Measurements from ENCODE around the gene DHRS4. TPM values are rescaled to one million over a fixed set of nuclear protein-coding genes. Genes with fewer than 3 reads are reported as not detected.

Gene DHRS4
- total and polyA plus RNA-seq, 9 of the 15 experiments (the other 6 are each of a cell fraction or from before 2014, with no cell fraction given), result 0.51 to 35.9 (median 10.1) TPM

GRCh38 chr14:23922545-23922944, 31.0 kb upstream of the DHRS4 start:
- Histone ChIP-seq H3K4me1 (replicated peaks in 1 of 2; ENCODE audit: control insufficient read depth in 2 of 2, insufficient read depth in 2 of 2, low read length in 2 of 2) (peaks cover 0 to 4% of the 10 kb centered on the region in 2 experiments; a peak in 2 of 5 replicates), H3K9me3 (replicated peaks; ENCODE audit: control insufficient read depth, insufficient read depth, low read depth, low read length) (no peaks in the 10 kb centered on the region), H3K36me3 (ENCODE audit: control insufficient read depth, insufficient read depth, low read length) (no peaks in the 10 kb centered on the region), H3K4me2 (ENCODE audit: insufficient read depth, low read length) (no peak overlapping the region), H4K20me1 (replicated peaks; ENCODE audit: control insufficient read depth, insufficient read depth, low read length) (no peaks in the 10 kb centered on the region), H3K9me1 (ENCODE audit: control insufficient read depth, insufficient read depth, low read length) (no peaks in the 10 kb centered on the region), H3K27ac (ENCODE audit: extremely low read depth, low read depth, low read length) (no peak overlapping the region), H2AFZ (ENCODE audit: low read depth, low read length) (no peak overlapping the region), H3K4me3 (no peak overlapping the region), H3K9ac (ENCODE audit: insufficient read depth in 1 of 2, low read depth in 2 of 2, low read length in 2 of 2) (no peak overlapping the region), H3K27me3 (ENCODE audit: control insufficient read depth in 2 of 2, insufficient read depth in 2 of 2, low read length in 2 of 2) (peaks cover 0 to 4% of the 10 kb centered on the region in 2 experiments; a peak in 1 of 5 replicates), H3K79me2 (ENCODE audit: control insufficient read depth, insufficient read depth, low read length) (no peaks in the 10 kb centered on the region)
- TF ChIP-seq HMBOX1 (IDR thresholded peaks at IDR 0.05) (peak; percentile 70), KLF10 (CRISPR knock-in tag; IDR thresholded peaks at IDR 0.05) (no peak)
- CTCF ChIA-PET (ENCODE audit: low intra/inter-chr PET ratio), result no interaction called here
- DNase-seq (ENCODE audit: extremely low read depth in 1 of 4, low spot score in 3 of 4) (no peak), FAIRE-seq (no peak), ATAC-seq (no peak)
- BruUV-seq (replicated peaks), result no TSS peak
- POLR2A ChIA-PET, result interaction anchor here (0.5 to 0.6 kb wide), 2 partner anchors 15 to 19 kb away, joined by 3 to 6 read pairs; no protein-coding TSS in a partner anchor
- WGBS (ENCODE audit: insufficient coverage, low coverage, missing lambda C conversion rate), result 0% methylated on average over 1 of the region's 1 CpG
- intact Hi-C loops (cut with micrococcal nuclease), result no loop called here
- in situ Hi-C loops (cut with MboI), result no loop called here

GRCh38 chr14:23925523-23926075, 28.0 kb upstream of the DHRS4 start:
- ChIA-PET POLR2A (no interaction called here), CTCF (ENCODE audit: low intra/inter-chr PET ratio) (no interaction called here)
- Histone ChIP-seq H3K79me2 (ENCODE audit: control insufficient read depth, insufficient read depth, low read length) (no peaks in the 10 kb centered on the region), H3K4me3 (no peak overlapping the region), H3K4me2 (ENCODE audit: insufficient read depth, low read length) (no peak overlapping the region), H3K27me3 (ENCODE audit: control insufficient read depth in 2 of 2, insufficient read depth in 2 of 2, low read length in 2 of 2) (peaks cover 0 to 4% of the 10 kb centered on the region in 2 experiments; a peak in 1 of 5 replicates), H3K4me1 (replicated peaks in 1 of 2; ENCODE audit: control insufficient read depth in 2 of 2, insufficient read depth in 2 of 2, low read length in 2 of 2) (peaks cover 1 to 5% of the 10 kb centered on the region in 2 experiments; a peak in 4 of 5 replicates), H3K9me1 (ENCODE audit: control insufficient read depth, insufficient read depth, low read length) (no peaks in the 10 kb centered on the region), H3K9ac (ENCODE audit: insufficient read depth in 1 of 2, low read depth in 2 of 2, low read length in 2 of 2) (no peak overlapping the region), H3K27ac (ENCODE audit: extremely low read depth, low read depth, low read length) (no peak overlapping the region), H3K9me3 (replicated peaks; ENCODE audit: control insufficient read depth, insufficient read depth, low read depth, low read length) (no peaks in the 10 kb centered on the region), H2AFZ (ENCODE audit: low read depth, low read length) (no peak overlapping the region), H4K20me1 (replicated peaks; ENCODE audit: control insufficient read depth, insufficient read depth, low read length) (no peaks in the 10 kb centered on the region), H3K36me3 (ENCODE audit: control insufficient read depth, insufficient read depth, low read length) (no peaks in the 10 kb centered on the region)
- no TSS peak for BruUV-seq (replicated peaks)
- no peak for DNase-seq (ENCODE audit: extremely low read depth in 1 of 4, low spot score in 3 of 4)
- intact Hi-C loops (cut with micrococcal nuclease), result no loop called here
- TF ChIP-seq MAFK (IDR thresholded peaks at IDR 0.05; ENCODE audit: low read length) (peak; percentile 93), ZNF707 (CRISPR knock-in tag; conservative IDR thresholded peaks at IDR 0.05) (no peak), MCM3 (IDR thresholded peaks at IDR 0.05) (no peak), ZNF316 (IDR thresholded peaks at IDR 0.05) (peak; percentile 91), MAFF (IDR thresholded peaks at IDR 0.05; ENCODE audit: low read length) (peak; percentile 92), ETS2 (tag; IDR thresholded peaks at IDR 0.05; ENCODE audit: borderline replicate concordance, poor library complexity, severe bottlenecking) (no peak), RBM25 (IDR thresholded peaks at IDR 0.05; ENCODE audit: low read depth, low read length, severe bottlenecking) (peak; percentile 55), MAFG (tag; conservative IDR thresholded peaks at IDR 0.05) (peak; percentile 85), C11orf30 (IDR thresholded peaks at IDR 0.05; ENCODE audit: low read depth) (peak; percentile 86)
- WGBS (ENCODE audit: insufficient coverage, low coverage, missing lambda C conversion rate), result 37% methylated on average over 6 of the region's 7 CpGs
- no peak for FAIRE-seq
- in situ Hi-C loops (cut with MboI), result no loop called here
- ATAC-seq, result no peak
